Nephron (organoid): ENCODE results near the gene CEP170.

ENCODE experiments used
- H3K27ac Mint-ChIP-seq, 3 experiments: 2 replicates each; pipeline ENCODE4 v1.8.0; 2020; ENCODE audit warnings: mixed read lengths in 3 of 3, mild to moderate bottlenecking in 2 of 3, moderate library complexity in 1 of 3
- H3K27me3 Mint-ChIP-seq: 2 replicates; pipeline ENCODE4 v1.8.0; 2021; ENCODE audit warnings: low read depth, mild to moderate bottlenecking, moderate library complexity, mixed read lengths
- H3K36me3 Mint-ChIP-seq: 2 replicates; pipeline ENCODE4 v1.8.0; 2020; ENCODE audit warnings: low read depth, mixed read lengths
- H3K4me1 Mint-ChIP-seq: 2 replicates; pipeline ENCODE4 v1.8.0; 2020; ENCODE audit warnings: mixed read lengths
- H3K4me3 Mint-ChIP-seq, 3 experiments: 2 replicates each; pipeline ENCODE4 v1.8.0; 2020; ENCODE audit warnings: mild to moderate bottlenecking in 3 of 3, mixed read lengths in 3 of 3, moderate library complexity in 2 of 3
- H3K9me3 Mint-ChIP-seq: 2 replicates; pipeline ENCODE4 v1.8.0; 2020; ENCODE audit warnings: mixed read lengths
- TF ChIP-seq, protein P1 (sequence below), 3 experiments: fragments of 200-600 bp; sonication (generic); IDR thresholded peaks; one replicate each; pipeline ENCODE4 v1.5.0; 2021; ENCODE audit warnings: antibody characterized with exemption in 3 of 3; ENCODE audit not compliant: unreplicated experiment in 3 of 3

Gene CEP170

DNA sequence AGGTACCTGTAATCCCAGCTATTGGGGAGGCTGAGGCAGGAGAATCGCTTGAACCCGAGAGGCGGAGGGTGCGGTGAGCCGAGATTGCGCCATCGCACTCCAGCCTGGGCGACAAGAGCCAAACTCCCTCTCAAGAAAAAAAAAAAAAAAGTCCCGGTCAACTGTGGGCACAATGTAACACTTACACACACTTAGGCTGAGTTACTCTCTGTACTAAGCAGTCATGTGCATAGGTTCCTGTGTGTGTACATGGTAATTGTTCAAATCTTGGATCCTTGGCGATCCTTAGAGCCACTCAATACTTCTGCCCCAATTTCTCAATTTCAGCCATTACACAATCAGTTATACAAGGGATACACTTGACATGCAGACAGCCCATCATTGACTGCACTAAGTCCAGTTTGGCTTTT, 12.4 kb upstream of the CEP170 start:
- Mint-ChIP-seq H3K4me3 (no peak overlapping the region), H3K27ac (peak overlapping the region in 1 of 3 experiments; percentile 73), H3K36me3 (peaks cover 14% of the 10 kb centered on the region), H3K9me3 (no peaks in the 10 kb centered on the region), H3K4me1 (peaks cover 34% of the 10 kb centered on the region), H3K27me3 (no peaks in the 10 kb centered on the region)
- TF ChIP-seq, protein P1, sequence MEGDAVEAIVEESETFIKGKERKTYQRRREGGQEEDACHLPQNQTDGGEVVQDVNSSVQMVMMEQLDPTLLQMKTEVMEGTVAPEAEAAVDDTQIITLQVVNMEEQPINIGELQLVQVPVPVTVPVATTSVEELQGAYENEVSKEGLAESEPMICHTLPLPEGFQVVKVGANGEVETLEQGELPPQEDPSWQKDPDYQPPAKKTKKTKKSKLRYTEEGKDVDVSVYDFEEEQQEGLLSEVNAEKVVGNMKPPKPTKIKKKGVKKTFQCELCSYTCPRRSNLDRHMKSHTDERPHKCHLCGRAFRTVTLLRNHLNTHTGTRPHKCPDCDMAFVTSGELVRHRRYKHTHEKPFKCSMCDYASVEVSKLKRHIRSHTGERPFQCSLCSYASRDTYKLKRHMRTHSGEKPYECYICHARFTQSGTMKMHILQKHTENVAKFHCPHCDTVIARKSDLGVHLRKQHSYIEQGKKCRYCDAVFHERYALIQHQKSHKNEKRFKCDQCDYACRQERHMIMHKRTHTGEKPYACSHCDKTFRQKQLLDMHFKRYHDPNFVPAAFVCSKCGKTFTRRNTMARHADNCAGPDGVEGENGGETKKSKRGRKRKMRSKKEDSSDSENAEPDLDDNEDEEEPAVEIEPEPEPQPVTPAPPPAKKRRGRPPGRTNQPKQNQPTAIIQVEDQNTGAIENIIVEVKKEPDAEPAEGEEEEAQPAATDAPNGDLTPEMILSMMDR (IDR thresholded peaks at IDR 0.05; ENCODE audit: unreplicated experiment in 3 of 3): no peak

- no peaks in the 10 kb centered on the region for H3K27me3 Mint-ChIP-seq
- no peak overlapping the region for H3K27ac Mint-ChIP-seq
- no peaks in the 10 kb centered on the region for H3K9me3 Mint-ChIP-seq
- TF ChIP-seq, protein P1 (IDR thresholded peaks at IDR 0.05; ENCODE audit: unreplicated experiment in 3 of 3): no peak
- peaks cover 14% of the 10 kb centered on the region for H3K36me3 Mint-ChIP-seq
- H3K4me3 Mint-ChIP-seq: no peak overlapping the region
- peaks cover 34% of the 10 kb centered on the region for H3K4me1 Mint-ChIP-seq
Observed at GRCh38 chr1:243266231-243266630, 11.2 kb upstream of the CEP170 start.

- Mint-ChIP-seq H3K27ac (peak overlapping the region; percentile 14 to 64 (median 50)), H3K36me3 (peaks cover 8% of the 10 kb centered on the region), H3K9me3 (no peaks in the 10 kb centered on the region), H3K4me3 (no peak overlapping the region), H3K27me3 (no peaks in the 10 kb centered on the region), H3K4me1 (peaks cover 28% of the 10 kb centered on the region)
- TF ChIP-seq, protein P1 (IDR thresholded peaks at IDR 0.05; ENCODE audit: unreplicated experiment in 3 of 3): no peak
Observed at GRCh38 chr1:243264717-243265116, 9.6 kb upstream of the CEP170 start.

- Mint-ChIP-seq H3K9me3 (no peaks in the 10 kb centered on the region), H3K4me1 (peaks cover 12% of the 10 kb centered on the region), H3K4me3 (no peak overlapping the region), H3K36me3 (no peaks in the 10 kb centered on the region), H3K27me3 (no peaks in the 10 kb centered on the region), H3K27ac (peak overlapping the region in 1 of 3 experiments; percentile 17)
- TF ChIP-seq, protein P1 (IDR thresholded peaks at IDR 0.05; ENCODE audit: unreplicated experiment in 3 of 3): no peak
Observed at GRCh38 chr1:243261390-243261789, 6.3 kb upstream of the CEP170 start.

DNA sequence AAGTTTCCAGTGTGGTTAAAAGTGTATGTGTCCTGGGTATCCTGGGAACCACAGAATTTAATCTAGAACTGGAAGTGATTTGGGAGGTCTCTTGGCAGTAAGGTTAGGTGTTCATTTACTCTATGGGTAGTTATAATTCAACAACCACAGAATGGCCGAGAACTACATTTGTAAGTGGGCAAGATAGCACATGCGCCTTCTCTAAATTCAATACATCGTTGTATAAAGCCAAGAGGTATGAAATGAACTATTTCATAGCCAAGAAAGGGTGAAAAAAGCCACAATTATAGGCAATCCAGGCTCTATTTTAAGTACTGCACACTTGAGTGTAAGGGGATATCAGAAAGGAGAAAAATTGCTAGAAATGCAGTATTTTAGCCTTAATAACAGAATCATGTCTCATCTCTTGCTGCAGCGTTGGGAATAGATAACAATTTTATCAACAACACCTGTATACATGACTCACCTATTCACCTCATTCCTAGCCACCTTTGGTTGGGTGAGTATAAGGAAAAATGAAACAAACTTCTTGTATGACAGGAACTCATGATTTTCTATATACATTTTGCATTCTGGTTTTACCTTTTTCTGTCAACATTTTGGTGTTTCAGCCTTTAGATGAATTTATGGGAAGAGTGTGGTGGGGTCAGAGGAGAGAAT, 5.3 kb upstream of the CEP170 start:
- no peaks in the 10 kb centered on the region for H3K36me3 Mint-ChIP-seq
- H3K9me3 Mint-ChIP-seq: no peaks in the 10 kb centered on the region
- H3K4me3 Mint-ChIP-seq: no peak overlapping the region
- H3K27me3 Mint-ChIP-seq: no peaks in the 10 kb centered on the region
- H3K4me1 Mint-ChIP-seq: peaks cover 12% of the 10 kb centered on the region
- H3K27ac Mint-ChIP-seq: no peak overlapping the region
- TF ChIP-seq, protein P1 (IDR thresholded peaks at IDR 0.05; ENCODE audit: unreplicated experiment in 3 of 3): no peak

GRCh38 chr1:243258731-243259130, 3.6 kb upstream of the CEP170 start:
- no peaks in the 10 kb centered on the region for H3K36me3 Mint-ChIP-seq
- H3K27me3 Mint-ChIP-seq: no peaks in the 10 kb centered on the region
- H3K27ac Mint-ChIP-seq: no peak overlapping the region
- H3K9me3 Mint-ChIP-seq: no peaks in the 10 kb centered on the region
- H3K4me1 Mint-ChIP-seq: peaks cover 2% of the 10 kb centered on the region
- TF ChIP-seq, protein P1 (IDR thresholded peaks at IDR 0.05; ENCODE audit: unreplicated experiment in 3 of 3): no peak
- peak overlapping the region in 1 of 3 experiments; percentile 29 for H3K4me3 Mint-ChIP-seq
